Peyer's patch (tissue), 4 donors: Measurements from ENCODE around the gene STH. TPM values are rescaled to one million over a fixed set of nuclear protein-coding genes. Genes with fewer than 3 reads are reported as not detected.

ENCODE experiments used
- DNase-seq, 3 donors: peaks; one replicate each; pipeline ENCODE4 v3.0.0-alpha.2; 2017 to 2019
- H3K27ac ChIP-seq, 4 donors: fragments of 200-600 bp; sonication (generic); one replicate each; pipeline ENCODE4 v1.5.1; 2016 to 2019
- H3K27me3 ChIP-seq, 2 donors: fragments of 200-600 bp; sonication (generic); one replicate each; pipeline ENCODE4 v1.5.1; 2019
- H3K36me3 ChIP-seq, 3 donors: fragments of 200-600 bp; sonication (generic); one replicate each; pipeline ENCODE4 v1.5.1; 2016 to 2019
- H3K4me1 ChIP-seq, 4 donors: fragments of 200-600 bp; sonication (generic); one replicate each; pipeline ENCODE4 v1.5.1; 2016 to 2019
- H3K4me3 ChIP-seq, 4 donors: fragments of 200-600 bp; sonication (generic); 1 replicate in 3 of 4; 2 replicates in 1 of 4; pipeline ENCODE4 v1.5.1; 2016 to 2019; ENCODE audit warnings: mild to moderate bottlenecking in 1 of 4
- H3K9me3 ChIP-seq, 4 donors: fragments of 200-600 bp; sonication (generic); one replicate each; pipeline ENCODE4 v1.5.1; 2016 to 2019; ENCODE audit warnings: mild to moderate bottlenecking in 1 of 4
- CTCF ChIP-seq, 6 experiments: fragments of 450-650 bp in 4 of 6; fragments of 200-600 bp in 2 of 6; sonication (generic) in 1 of 6; IDR thresholded peaks; one replicate each; pipeline ENCODE4 v1.5.1; 2017 to 2019; ENCODE audit warnings: antibody characterized with exemption in 6 of 6, mild to moderate bottlenecking in 3 of 6, moderate library complexity in 1 of 6
- POLR2A ChIP-seq, 2 donors: fragments of 450-650 bp; IDR thresholded peaks; one replicate each; pipeline ENCODE4 v1.5.1; 2017; ENCODE audit warnings: antibody characterized with exemption in 2 of 2, mild to moderate bottlenecking in 2 of 2, moderate library complexity in 2 of 2
- total RNA-seq, 4 donors: library from RNA; depleted of rRNA; stranded (reverse); fragments of >200 nt; gene quantifications; one replicate each; pipeline ENCODE4 v1.1.0, GENCODE V29; 2016

The STH gene
- total RNA-seq, 4 donors from 2014 or later = not detected

- TF ChIP-seq POLR2A (IDR thresholded peaks at IDR 0.05) (no peak), CTCF (IDR thresholded peaks at IDR 0.05) (no peak)
- H3K27me3 ChIP-seq = no peaks in the 10 kb centered on the region
- H3K9me3 ChIP-seq = no peaks in the 10 kb centered on the region
- no peaks in the 10 kb centered on the region for H3K36me3 ChIP-seq
- H3K4me3 ChIP-seq = no peak overlapping the region
- no peaks in the 10 kb centered on the region for H3K4me1 ChIP-seq
- no peak for DNase-seq
- no peak overlapping the region for H3K27ac ChIP-seq
Measured at GRCh38 chr17:45981306-45981705, 17.7 kb upstream of the STH start.

GRCh38 chr17:45982791-45983613, 16.0 kb upstream of the STH start:
- no peaks in the 10 kb centered on the region for H3K36me3 ChIP-seq
- no peaks in the 10 kb centered on the region for H3K27me3 ChIP-seq
- no peaks in the 10 kb centered on the region for H3K9me3 ChIP-seq
- TF ChIP-seq CTCF (IDR thresholded peaks at IDR 0.05) = no peak
- TF ChIP-seq POLR2A (IDR thresholded peaks at IDR 0.05) = no peak
- H3K4me1 ChIP-seq = no peaks in the 10 kb centered on the region
- H3K4me3 ChIP-seq = no peak overlapping the region
- no peak for DNase-seq
- no peak overlapping the region for H3K27ac ChIP-seq

GRCh38 chr17:45983614-45984310, 15.3 kb upstream of the STH start:
- H3K9me3 ChIP-seq = no peaks in the 10 kb centered on the region
- no peak for DNase-seq
- TF ChIP-seq CTCF (IDR thresholded peaks at IDR 0.05) (no peak), POLR2A (IDR thresholded peaks at IDR 0.05) (no peak)
- no peaks in the 10 kb centered on the region for H3K36me3 ChIP-seq
- no peaks in the 10 kb centered on the region for H3K4me1 ChIP-seq
- H3K4me3 ChIP-seq = no peak overlapping the region
- H3K27ac ChIP-seq = no peak overlapping the region
- H3K27me3 ChIP-seq = no peaks in the 10 kb centered on the region

GRCh38 chr17:45984368-45984767, 14.7 kb upstream of the STH start:
- Histone ChIP-seq H3K4me1 (no peaks in the 10 kb centered on the region), H3K27ac (no peak overlapping the region), H3K36me3 (no peaks in the 10 kb centered on the region), H3K27me3 (no peaks in the 10 kb centered on the region), H3K4me3 (no peak overlapping the region), H3K9me3 (no peaks in the 10 kb centered on the region)
- no peak for DNase-seq
- TF ChIP-seq CTCF (IDR thresholded peaks at IDR 0.05) (no peak), POLR2A (IDR thresholded peaks at IDR 0.05) (no peak)

GRCh38 chr17:45985447-45985846, 13.6 kb upstream of the STH start:
- Histone ChIP-seq H3K9me3 (no peaks in the 10 kb centered on the region), H3K27me3 (no peaks in the 10 kb centered on the region), H3K4me3 (no peak overlapping the region), H3K4me1 (no peaks in the 10 kb centered on the region), H3K27ac (no peak overlapping the region), H3K36me3 (no peaks in the 10 kb centered on the region)
- DNase-seq = no peak
- TF ChIP-seq CTCF (IDR thresholded peaks at IDR 0.05) (no peak), POLR2A (IDR thresholded peaks at IDR 0.05) (no peak)
